HepG2 (cell line): ENCODE measurements around the gene CTXN1. TPM values are rescaled to one million over a fixed set of nuclear protein-coding genes. Genes with fewer than 3 reads are reported as not detected.

Experiments used
- FOXO1 ChIP-seq: sonication (generic); formaldehyde crosslinking; IDR thresholded peaks from 2 replicates; pipeline ENCODE4 v1.4.0; 2020; ENCODE audit warnings: missing genetic modification reagents
- KDM6A ChIP-seq: IDR thresholded peaks from 2 replicates; pipeline ENCODE4 v1.6.1; 2016; ENCODE audit warnings: low read depth
- MBNL3 ChIP-seq: fragments of 250-450 bp; sonication (Bioruptor Pico); conservative IDR thresholded peaks from 2 replicates; pipeline ENCODE4 v1.8.0; 2022; ENCODE audit warnings: mild to moderate bottlenecking, inconsistent platforms
- NONO ChIP-seq, 2 experiments: fragments of 450-650 bp in 1 of 2; sonication (generic) in 1 of 2; formaldehyde crosslinking in 1 of 2; IDR thresholded peaks in 1 of 2; conservative IDR thresholded peaks in 1 of 2; 2 replicates each; pipeline versions ENCODE4 v1.6.1 to v1.8.0; 2017 to 2022; ENCODE audit warnings: mild to moderate bottlenecking in 1 of 2, missing genetic modification reagents in 1 of 2, moderate library complexity in 1 of 2
- POGZ ChIP-seq: sonication (generic); formaldehyde crosslinking; IDR thresholded peaks from 2 replicates; pipeline ENCODE4 v1.4.0; 2020; ENCODE audit warnings: mild to moderate bottlenecking, missing genetic modification reagents
- POLR2AphosphoS2 ChIP-seq: IDR thresholded peaks from 2 replicates; pipeline ENCODE4 v1.6.1; 2011; ENCODE audit warnings: low read depth, low read length, improper control_type of control experiment
- RXRB ChIP-seq: IDR thresholded peaks from 2 replicates; pipeline ENCODE4 v1.6.1; 2016; ENCODE audit warnings: borderline replicate concordance, missing genetic modification reagents, missing compliant biosample characterization
- SETDB1 ChIP-seq: sonication (generic); formaldehyde crosslinking; IDR thresholded peaks from 2 replicates; pipeline ENCODE4 v1.5.1; 2020; ENCODE audit warnings: missing genetic modification reagents, mild to moderate bottlenecking, borderline replicate concordance
- TOE1 ChIP-seq: sonication (generic); formaldehyde crosslinking; IDR thresholded peaks from 2 replicates; pipeline ENCODE4 v1.4.0; 2020; ENCODE audit warnings: mild to moderate bottlenecking, missing genetic modification reagents
- ZNF253 ChIP-seq: sonication (generic); formaldehyde crosslinking; IDR thresholded peaks from 2 replicates; pipeline ENCODE4 v1.8.0; 2022; ENCODE audit warnings: mild to moderate bottlenecking, missing genetic modification reagents, borderline replicate concordance
- ZNF382 ChIP-seq: sonication (generic); formaldehyde crosslinking; IDR thresholded peaks from 2 replicates; pipeline ENCODE4 v1.5.0; 2020; ENCODE audit warnings: missing genetic modification reagents, mild to moderate bottlenecking, borderline replicate concordance
- ZNF44 ChIP-seq: sonication (generic); formaldehyde crosslinking; IDR thresholded peaks from 2 replicates; pipeline ENCODE4 v1.5.1; 2020; ENCODE audit warnings: mild to moderate bottlenecking, missing genetic modification reagents
- ZNF441 ChIP-seq: sonication (generic); formaldehyde crosslinking; IDR thresholded peaks from 2 replicates; pipeline ENCODE4 v1.7.0; 2021; ENCODE audit warnings: missing genetic modification reagents, borderline replicate concordance
- ZNF446 ChIP-seq: sonication (generic); formaldehyde crosslinking; IDR thresholded peaks from 2 replicates; pipeline ENCODE4 v1.5.0; 2020; ENCODE audit warnings: mild to moderate bottlenecking, missing genetic modification reagents
- ZNF749 ChIP-seq: sonication (generic); formaldehyde crosslinking; IDR thresholded peaks from 2 replicates; pipeline ENCODE4 v1.8.0; 2022; ENCODE audit warnings: mild to moderate bottlenecking, missing genetic modification reagents, moderate library complexity, borderline replicate concordance
- ZNF780A ChIP-seq: sonication (generic); formaldehyde crosslinking; IDR thresholded peaks from 2 replicates; pipeline ENCODE4 v1.8.0; 2022; ENCODE audit warnings: mild to moderate bottlenecking, missing genetic modification reagents, moderate library complexity
- ZNF792 ChIP-seq: IDR thresholded peaks from 2 replicates; pipeline ENCODE4 v1.6.1; 2016
- ZNF878 ChIP-seq: sonication (generic); formaldehyde crosslinking; IDR thresholded peaks from 2 replicates; pipeline ENCODE4 v1.8.1; 2023; ENCODE audit warnings: mild to moderate bottlenecking, missing genetic modification reagents, moderate library complexity
- polyA plus RNA-seq, 8 experiments: library from polyadenylated mRNA; depleted of rRNA in 3 of 8; stranded (reverse) in 7 of 8; unstranded in 1 of 8; fragments of >200 nt; fragmentation: Illumina TruSeq in 4 of 8; extraction: Trizol in 4 of 8; gene quantifications; 2 replicates each; pipeline versions ENCODE4 v1.2.1 to v1.2.3, GENCODE V29; 2011 to 2016; ENCODE audit warnings: low read depth in 4 of 8, missing spikeins in 1 of 8, mixed read lengths in 1 of 8; ENCODE audit not compliant: insufficient read depth in 1 of 8
- total RNA-seq, 5 experiments: library from RNA; depleted of rRNA; stranded (reverse); fragments of >200 nt; fragmentation: Illumina TruSeq; extraction: Trizol; gene quantifications; 2 replicates each; pipeline ENCODE4 v1.2.3, GENCODE V29; 2016; ENCODE audit warnings: low read depth in 1 of 5
- TF ChIP-seq, protein P1 (sequence below): IDR thresholded peaks from 2 replicates; pipeline ENCODE4 v1.6.1; 2016; ENCODE audit warnings: missing compliant biosample characterization, missing genetic modification reagents, borderline replicate concordance
- TF ChIP-seq, protein P2 (sequence below): IDR thresholded peaks from 2 replicates; pipeline ENCODE4 v1.6.1; 2012; ENCODE audit warnings: inconsistent platforms
- TF ChIP-seq, protein P3 (sequence below): sonication (generic); formaldehyde crosslinking; IDR thresholded peaks from 2 replicates; pipeline ENCODE4 v1.8.1; 2023; ENCODE audit warnings: missing genetic modification reagents, mild to moderate bottlenecking, borderline replicate concordance
- TF ChIP-seq, protein P4 (sequence below): sonication (generic); formaldehyde crosslinking; IDR thresholded peaks from 2 replicates; pipeline ENCODE4 v1.9.0; 2021; ENCODE audit warnings: mild to moderate bottlenecking, missing genetic modification reagents

The CTXN1 gene
- total and polyA plus RNA-seq, 2 of the 13 experiments (the other 11 are each of a cell fraction or from before 2014, with no cell fraction given) = 0.11 TPM; not detected in 1

DNA sequence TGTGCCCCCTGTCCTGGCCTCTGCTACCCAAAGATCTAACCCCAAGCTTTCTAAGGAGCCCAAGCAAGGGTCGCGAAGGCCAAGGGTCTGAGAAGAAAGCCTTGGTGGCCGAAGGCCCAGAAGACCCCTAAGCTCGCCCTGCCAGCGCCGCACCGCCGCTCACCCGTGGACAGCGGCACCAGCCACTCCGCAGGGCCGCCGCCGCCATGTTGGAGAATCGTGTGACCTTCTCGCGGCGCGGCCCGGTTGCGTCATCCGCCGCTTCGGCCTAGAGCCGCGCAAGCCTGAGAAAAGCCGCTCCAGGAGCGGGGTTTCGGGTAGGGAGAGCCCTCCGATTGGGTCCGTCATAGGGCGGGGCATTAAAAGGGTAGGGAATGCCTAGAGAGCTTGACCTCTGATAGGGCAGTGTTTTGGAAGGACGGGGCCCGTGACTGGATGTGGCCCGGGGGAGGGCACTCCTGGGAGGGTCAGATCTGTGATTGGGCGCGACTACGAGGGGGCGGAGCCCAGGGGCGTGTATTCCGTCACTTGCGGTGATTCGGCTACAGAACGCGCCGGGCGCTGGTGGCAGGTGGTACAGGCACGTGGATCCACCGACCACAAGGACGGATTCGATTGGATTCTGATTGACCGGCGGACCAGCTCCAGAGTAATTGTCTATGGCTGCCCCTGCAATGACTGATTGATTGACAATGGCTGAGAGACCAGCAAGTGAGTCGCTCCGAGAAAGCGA, 17.7 kb upstream of the CTXN1 start, which contains the start of gene TIMM44 (continued):
- TF ChIP-seq, protein P1, sequence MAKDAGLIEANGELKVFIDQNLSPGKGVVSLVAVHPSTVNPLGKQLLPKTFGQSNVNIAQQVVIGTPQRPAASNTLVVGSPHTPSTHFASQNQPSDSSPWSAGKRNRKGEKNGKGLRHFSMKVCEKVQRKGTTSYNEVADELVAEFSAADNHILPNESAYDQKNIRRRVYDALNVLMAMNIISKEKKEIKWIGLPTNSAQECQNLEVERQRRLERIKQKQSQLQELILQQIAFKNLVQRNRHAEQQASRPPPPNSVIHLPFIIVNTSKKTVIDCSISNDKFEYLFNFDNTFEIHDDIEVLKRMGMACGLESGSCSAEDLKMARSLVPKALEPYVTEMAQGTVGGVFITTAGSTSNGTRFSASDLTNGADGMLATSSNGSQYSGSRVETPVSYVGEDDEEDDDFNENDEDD = peak; percentile 54; the same call in 1 of the 2 replicates
- TF ChIP-seq MBNL3 (no peak), KDM6A (CRISPR knock-in tag) (no peak), POGZ (peak; percentile 85), FOXO1 (CRISPR knock-in tag) (peak; percentile 8; the same call in 1 of the 2 replicates), NONO (IDR thresholded peaks at IDR 0.05) (no peak), NONO (CRISPR knock-in tag; conservative IDR thresholded peaks at IDR 0.05) (peak; percentile 85), ZNF382 (CRISPR knock-in tag) (no peak), SETDB1 (CRISPR knock-in tag) (no peak), ZNF749 (0 out of 2 replicates have a peak, but pooled peaks have one; percentile 18), ZNF253 (CRISPR knock-in tag) (no peak), RXRB (CRISPR knock-in tag) (peak; percentile 4; the same call in 1 of the 2 replicates), POLR2AphosphoS2 (peak; percentile 82; the same call in 1 of the 2 replicates), ZNF441 (CRISPR knock-in tag) (peak; percentile 74; the same call in 1 of the 2 replicates), TOE1 (CRISPR knock-in tag) (no peak; the same call in 1 of the 2 replicates), ZNF44 (CRISPR knock-in tag) (no peak), ZNF792 (CRISPR knock-in tag) (peak; percentile 62; the same call in 1 of the 2 replicates), ZNF780A (CRISPR knock-in tag) (no peak), ZNF446 (CRISPR knock-in tag) (no peak), ZNF878 (CRISPR knock-in tag) (peak; percentile 80; the same call in 1 of the 2 replicates)
- TF ChIP-seq, protein P2, sequence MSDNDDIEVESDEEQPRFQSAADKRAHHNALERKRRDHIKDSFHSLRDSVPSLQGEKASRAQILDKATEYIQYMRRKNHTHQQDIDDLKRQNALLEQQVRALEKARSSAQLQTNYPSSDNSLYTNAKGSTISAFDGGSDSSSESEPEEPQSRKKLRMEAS = peak; percentile 91
- TF ChIP-seq, protein P3, sequence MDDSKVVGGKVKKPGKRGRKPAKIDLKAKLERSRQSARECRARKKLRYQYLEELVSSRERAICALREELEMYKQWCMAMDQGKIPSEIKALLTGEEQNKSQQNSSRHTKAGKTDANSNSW (CRISPR knock-in tag) = no peak
- TF ChIP-seq, protein P4, sequence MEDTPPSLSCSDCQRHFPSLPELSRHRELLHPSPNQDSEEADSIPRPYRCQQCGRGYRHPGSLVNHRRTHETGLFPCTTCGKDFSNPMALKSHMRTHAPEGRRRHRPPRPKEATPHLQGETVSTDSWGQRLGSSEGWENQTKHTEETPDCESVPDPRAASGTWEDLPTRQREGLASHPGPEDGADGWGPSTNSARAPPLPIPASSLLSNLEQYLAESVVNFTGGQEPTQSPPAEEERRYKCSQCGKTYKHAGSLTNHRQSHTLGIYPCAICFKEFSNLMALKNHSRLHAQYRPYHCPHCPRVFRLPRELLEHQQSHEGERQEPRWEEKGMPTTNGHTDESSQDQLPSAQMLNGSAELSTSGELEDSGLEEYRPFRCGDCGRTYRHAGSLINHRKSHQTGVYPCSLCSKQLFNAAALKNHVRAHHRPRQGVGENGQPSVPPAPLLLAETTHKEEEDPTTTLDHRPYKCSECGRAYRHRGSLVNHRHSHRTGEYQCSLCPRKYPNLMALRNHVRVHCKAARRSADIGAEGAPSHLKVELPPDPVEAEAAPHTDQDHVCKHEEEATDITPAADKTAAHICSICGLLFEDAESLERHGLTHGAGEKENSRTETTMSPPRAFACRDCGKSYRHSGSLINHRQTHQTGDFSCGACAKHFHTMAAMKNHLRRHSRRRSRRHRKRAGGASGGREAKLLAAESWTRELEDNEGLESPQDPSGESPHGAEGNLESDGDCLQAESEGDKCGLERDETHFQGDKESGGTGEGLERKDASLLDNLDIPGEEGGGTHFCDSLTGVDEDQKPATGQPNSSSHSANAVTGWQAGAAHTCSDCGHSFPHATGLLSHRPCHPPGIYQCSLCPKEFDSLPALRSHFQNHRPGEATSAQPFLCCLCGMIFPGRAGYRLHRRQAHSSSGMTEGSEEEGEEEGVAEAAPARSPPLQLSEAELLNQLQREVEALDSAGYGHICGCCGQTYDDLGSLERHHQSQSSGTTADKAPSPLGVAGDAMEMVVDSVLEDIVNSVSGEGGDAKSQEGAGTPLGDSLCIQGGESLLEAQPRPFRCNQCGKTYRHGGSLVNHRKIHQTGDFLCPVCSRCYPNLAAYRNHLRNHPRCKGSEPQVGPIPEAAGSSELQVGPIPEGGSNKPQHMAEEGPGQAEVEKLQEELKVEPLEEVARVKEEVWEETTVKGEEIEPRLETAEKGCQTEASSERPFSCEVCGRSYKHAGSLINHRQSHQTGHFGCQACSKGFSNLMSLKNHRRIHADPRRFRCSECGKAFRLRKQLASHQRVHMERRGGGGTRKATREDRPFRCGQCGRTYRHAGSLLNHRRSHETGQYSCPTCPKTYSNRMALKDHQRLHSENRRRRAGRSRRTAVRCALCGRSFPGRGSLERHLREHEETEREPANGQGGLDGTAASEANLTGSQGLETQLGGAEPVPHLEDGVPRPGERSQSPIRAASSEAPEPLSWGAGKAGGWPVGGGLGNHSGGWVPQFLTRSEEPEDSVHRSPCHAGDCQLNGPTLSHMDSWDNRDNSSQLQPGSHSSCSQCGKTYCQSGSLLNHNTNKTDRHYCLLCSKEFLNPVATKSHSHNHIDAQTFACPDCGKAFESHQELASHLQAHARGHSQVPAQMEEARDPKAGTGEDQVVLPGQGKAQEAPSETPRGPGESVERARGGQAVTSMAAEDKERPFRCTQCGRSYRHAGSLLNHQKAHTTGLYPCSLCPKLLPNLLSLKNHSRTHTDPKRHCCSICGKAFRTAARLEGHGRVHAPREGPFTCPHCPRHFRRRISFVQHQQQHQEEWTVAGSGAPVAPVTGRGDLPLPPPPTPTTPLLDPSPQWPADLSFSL = no peak
